CD4-positive, alpha-beta memory T cell (primary cell): ENCODE measurements around the gene MR1. TPM values are rescaled to one million over a fixed set of nuclear protein-coding genes. Genes with fewer than 3 reads are reported as not detected.
A peak's percentile ranks its signal among the peaks of the same experiment; 100 is the strongest.
"Not testable (repeated sequence)": the region's sequence is repeated elsewhere in the genome, so short reads cannot be mapped to it uniquely, and the experiment has no call there.

ENCODE experiments used
- CTCF ChIA-PET: fragments of 350-600 bp; sonication (Branson Sonifier 250); formaldehyde crosslinking; loops from one replicate; lab custom pipeline; 2021; ENCODE audit warnings: inconsistent platforms; ENCODE audit not compliant: partially characterized antibody; lab: Charles Lee
- POLR2A ChIA-PET: fragments of 350-600 bp; sonication (Branson Sonifier 250); formaldehyde crosslinking; loops from one replicate; lab custom pipeline; 2021; ENCODE audit not compliant: partially characterized antibody; lab: Charles Lee
- DNase-seq, 5 donors: peaks; one replicate each; pipeline versions ENCODE4 v3.0.0 to v3.0.0-alpha.2; 2020 to 2022; ENCODE audit warnings: mixed read lengths in 1 of 5
- H3K27ac ChIP-seq: one replicate; pipeline ENCODE4 v1.7.0; 2013; ENCODE audit warnings: low read depth, low read length
- H3K27me3 ChIP-seq: 2 replicates; pipeline ENCODE4 v1.7.0; 2013; ENCODE audit warnings: mild to moderate bottlenecking, low read length, moderate library complexity; ENCODE audit not compliant: insufficient read depth
- H3K36me3 ChIP-seq: 2 replicates; pipeline ENCODE4 v1.7.0; 2013; ENCODE audit warnings: mild to moderate bottlenecking, low read length, moderate library complexity; ENCODE audit not compliant: insufficient read depth
- H3K4me1 ChIP-seq: 2 replicates; pipeline ENCODE4 v1.7.0; 2013; ENCODE audit warnings: mild to moderate bottlenecking, low read length, moderate library complexity; ENCODE audit not compliant: insufficient read depth
- H3K4me3 ChIP-seq, 2 donors: one replicate each; pipeline ENCODE4 v1.7.0; 2013; ENCODE audit warnings: low read length in 2 of 2, mild to moderate bottlenecking in 1 of 2
- H3K9me3 ChIP-seq, 2 donors: one replicate each; pipeline ENCODE4 v1.7.0; 2013; ENCODE audit warnings: low read length in 2 of 2, control low read depth in 1 of 2; ENCODE audit not compliant: control insufficient read depth in 1 of 2
- H3K27ac Mint-ChIP-seq, 7 donors: one replicate each; pipeline ENCODE4 v1.8.0; 2020 to 2021; ENCODE audit warnings: mixed read lengths in 7 of 7, mild to moderate bottlenecking in 6 of 7, inconsistent platforms in 3 of 7, moderate library complexity in 3 of 7
- H3K27me3 Mint-ChIP-seq, 2 donors: one replicate each; pipeline ENCODE4 v1.8.0; 2020 to 2021; ENCODE audit warnings: mixed read lengths in 2 of 2
- H3K36me3 Mint-ChIP-seq, 2 donors: one replicate each; pipeline ENCODE4 v1.8.0; 2020 to 2021; ENCODE audit warnings: mixed read lengths in 2 of 2, inconsistent platforms in 1 of 2, mild to moderate bottlenecking in 1 of 2
- H3K4me1 Mint-ChIP-seq, 4 donors: one replicate each; pipeline ENCODE4 v1.8.0; 2020 to 2021; ENCODE audit warnings: mixed read lengths in 4 of 4, mild to moderate bottlenecking in 1 of 4
- H3K4me3 Mint-ChIP-seq, 8 donors: one replicate each; pipeline ENCODE4 v1.8.0; 2020 to 2021; ENCODE audit warnings: mixed read lengths in 8 of 8, mild to moderate bottlenecking in 7 of 8, moderate library complexity in 6 of 8, inconsistent platforms in 3 of 8
- H3K9me3 Mint-ChIP-seq, 8 donors: one replicate each; pipeline ENCODE4 v1.8.0; 2020 to 2021; ENCODE audit warnings: mixed read lengths in 8 of 8, mild to moderate bottlenecking in 5 of 8, inconsistent platforms in 3 of 8, moderate library complexity in 1 of 8
- intact Hi-C: fragments of 100-400 bp; cut with micrococcal nuclease; formaldehyde crosslinking; loops from one replicate; pipeline ENCODE4 v1.15.1; 2023
- polyA plus RNA-seq, 2 donors: library from polyadenylated mRNA; unstranded; fragments of 300-500 nt; fragmentation: Illumina TruSeq; gene quantifications; one replicate each; pipeline ENCODE4 v1.2.3, GENCODE V29; 2021
- total RNA-seq, 2 experiments: library from RNA; stranded (reverse); gene quantifications; one replicate each; pipeline ENCODE4 v1.2.3, GENCODE V29; 2021

Gene MR1
- total and polyA plus RNA-seq, 4 experiments from 2014 or later, result 31.5 to 38.6 (median 32.5) TPM

- Histone ChIP-seq H3K27me3 (no peaks in the 10 kb centered on the region), H3K36me3 (peaks cover 5% of the 10 kb centered on the region), H3K4me3 (no peak overlapping the region), H3K27ac (no peak overlapping the region), H3K4me1 (no peaks in the 10 kb centered on the region), H3K9me3 (no peaks in the 10 kb centered on the region)
- ChIA-PET CTCF (interaction anchor here (0.7 kb wide), 2 partner anchors 18 to 115 kb away, joined by 3 read pairs; no protein-coding TSS in a partner anchor), POLR2A (no interaction called here)
- Mint-ChIP-seq H3K9me3 (no peaks in the 10 kb centered on the region), H3K27ac (peak overlapping the region in 3 of 7 donors; percentile 13 to 77 (median 36)), H3K36me3 (peaks cover 46 to 59% of the 10 kb centered on the region in 2 donors), H3K4me3 (no peak overlapping the region), H3K27me3 (no peaks in the 10 kb centered on the region), H3K4me1 (peaks cover 0 to 11% (median 2%) of the 10 kb centered on the region in 4 donors)
- intact Hi-C loops, result no loop called here
- no peak for DNase-seq
Observed at GRCh38 chr1:181050922-181051321, 17.1 kb downstream of the MR1 start.

- Histone ChIP-seq H3K4me1 (peaks cover under 1% of the 10 kb centered on the region), H3K27me3 (no peaks in the 10 kb centered on the region), H3K9me3 (no peaks in the 10 kb centered on the region), H3K27ac (no peak overlapping the region), H3K4me3 (no peak overlapping the region), H3K36me3 (peaks cover 5% of the 10 kb centered on the region)
- H3K4me3 Mint-ChIP-seq, result no peak overlapping the region
- DNase-seq, result no peak
- H3K4me1 Mint-ChIP-seq, result peaks cover 4 to 10% (median 7%) of the 10 kb centered on the region in 4 donors
- ChIA-PET CTCF (interaction anchor here (1.3 kb wide), 1 partner anchor 86 kb away, joined by 3 read pairs; no protein-coding TSS in a partner anchor), POLR2A (interaction anchor here (0.7 kb wide), 1 partner anchor 33 kb away, joined by 4 read pairs; no protein-coding TSS in a partner anchor)
- intact Hi-C loops, result no loop called here
- H3K27me3 Mint-ChIP-seq, result no peaks in the 10 kb centered on the region
- H3K9me3 Mint-ChIP-seq, result peaks cover 0 to 23% (median 15%) of the 10 kb centered on the region in 8 donors
- peaks cover 61 to 65% of the 10 kb centered on the region in 2 donors for H3K36me3 Mint-ChIP-seq
- H3K27ac Mint-ChIP-seq, result no peak overlapping the region
Observed at GRCh38 chr1:181056560-181056959, 22.8 kb downstream of the MR1 start.

- Histone ChIP-seq H3K4me1 (peaks cover 6% of the 10 kb centered on the region), H3K36me3 (peaks cover 5% of the 10 kb centered on the region), H3K27me3 (no peaks in the 10 kb centered on the region), H3K27ac (no peak overlapping the region), H3K9me3 (no peaks in the 10 kb centered on the region), H3K4me3 (no peak overlapping the region)
- ChIA-PET CTCF (no interaction called here), POLR2A (interaction anchor here (0.7 kb wide), 1 partner anchor 33 kb away, joined by 4 read pairs; no protein-coding TSS in a partner anchor)
- no peaks in the 10 kb centered on the region for H3K27me3 Mint-ChIP-seq
- intact Hi-C loops, result no loop called here
- H3K36me3 Mint-ChIP-seq, result peaks cover 60% of the 10 kb centered on the region in 2 donors
- peak overlapping the region in 2 of 7 donors; percentile 53 to 75 for H3K27ac Mint-ChIP-seq
- H3K4me1 Mint-ChIP-seq, result peaks cover 10 to 15% (median 11%) of the 10 kb centered on the region in 4 donors
- H3K9me3 Mint-ChIP-seq, result peaks cover 0 to 23% (median 15%) of the 10 kb centered on the region in 8 donors
- no peak overlapping the region for H3K4me3 Mint-ChIP-seq
- DNase-seq, result no peak
Observed at GRCh38 chr1:181057079-181057478, 23.3 kb downstream of the MR1 start.

- H3K4me1 Mint-ChIP-seq, result peaks cover 22 to 29% (median 23%) of the 10 kb centered on the region in 4 donors
- DNase-seq, result no peak
- POLR2A ChIA-PET, result no interaction called here
- Histone ChIP-seq H3K9me3 (no peaks in the 10 kb centered on the region), H3K27me3 (no peaks in the 10 kb centered on the region), H3K27ac (no peak overlapping the region), H3K36me3 (no peaks in the 10 kb centered on the region), H3K4me1 (peaks cover 19% of the 10 kb centered on the region), H3K4me3 (no peak overlapping the region)
- H3K27me3 Mint-ChIP-seq, result no peaks in the 10 kb centered on the region
- peak overlapping the region in 2 of 7 donors; percentile 17 to 52 for H3K27ac Mint-ChIP-seq
- H3K36me3 Mint-ChIP-seq, result peaks cover 47 to 52% of the 10 kb centered on the region in 2 donors
- intact Hi-C loops, result no loop called here
- H3K9me3 Mint-ChIP-seq, result peaks cover 0 to 23% (median 15%) of the 10 kb centered on the region in 8 donors
- CTCF ChIA-PET, result interaction anchor here (1.5 kb wide), 1 partner anchor 22 kb away, joined by 4 read pairs; no protein-coding TSS in a partner anchor
- no peak overlapping the region for H3K4me3 Mint-ChIP-seq
Observed at GRCh38 chr1:181059435-181059834, 25.7 kb downstream of the MR1 start.

- Histone ChIP-seq H3K9me3 (no peaks in the 10 kb centered on the region), H3K36me3 (no peaks in the 10 kb centered on the region), H3K27me3 (no peaks in the 10 kb centered on the region), H3K4me1 (peaks cover 19% of the 10 kb centered on the region), H3K27ac (no peak overlapping the region), H3K4me3 (no peak overlapping the region)
- Mint-ChIP-seq H3K4me3 (peak overlapping the region in 1 of 8 donors; percentile 18), H3K9me3 (peaks cover 0 to 23% (median 15%) of the 10 kb centered on the region in 8 donors), H3K27me3 (no peaks in the 10 kb centered on the region), H3K36me3 (peaks cover 43 to 50% of the 10 kb centered on the region in 2 donors), H3K27ac (peak overlapping the region in 2 of 7 donors; percentile 26 to 42), H3K4me1 (peaks cover 21 to 29% (median 23%) of the 10 kb centered on the region in 4 donors)
- DNase-seq, result no peak
- intact Hi-C loops, result no loop called here
- POLR2A ChIA-PET, result no interaction called here
- CTCF ChIA-PET, result no interaction called here
Observed at GRCh38 chr1:181060066-181060465, 26.3 kb downstream of the MR1 start.

GRCh38 chr1:181060947-181061346 is 27.2 kb downstream of the MR1 start:
- H3K4me3 ChIP-seq, H3K27me3 Mint-ChIP-seq, H3K36me3 ChIP-seq, DNase-seq, H3K27ac ChIP-seq, intact Hi-C loops, H3K27me3 ChIP-seq, H3K9me3 ChIP-seq: not testable (repeated sequence)
- Mint-ChIP-seq H3K9me3 (peaks cover 0 to 23% (median 15%) of the 10 kb centered on the region in 8 donors), H3K4me3 (peak overlapping the region in 1 of 8 donors; percentile 27), H3K27ac (peak overlapping the region in 2 of 7 donors; percentile 33 to 36), H3K4me1 (peaks cover 18 to 29% (median 22%) of the 10 kb centered on the region in 4 donors), H3K36me3 (peaks cover 35 to 41% of the 10 kb centered on the region in 2 donors)
- CTCF ChIA-PET, result interaction anchor here (1.9 to 2.8 kb wide), 2 partner anchors 24 to 81 kb away, joined by 9 to 10 read pairs; no protein-coding TSS in a partner anchor
- POLR2A ChIA-PET, result interaction anchor here (2.3 to 2.9 kb wide), 3 partner anchors 29 to 44 kb away, joined by 9 to 24 read pairs (median 12); partner anchors contain the start of genes IER5 and STX6
- peaks cover 19% of the 10 kb centered on the region for H3K4me1 ChIP-seq

- no peaks in the 10 kb centered on the region for H3K36me3 ChIP-seq
- no peak for DNase-seq
- H3K27ac ChIP-seq, result no peak overlapping the region
- Mint-ChIP-seq H3K4me1 (peaks cover 18 to 29% (median 22%) of the 10 kb centered on the region in 4 donors), H3K27ac (peak overlapping the region; percentile 27 to 95 (median 87)), H3K36me3 (peaks cover 33 to 39% of the 10 kb centered on the region in 2 donors), H3K4me3 (peak overlapping the region in 5 of 8 donors; percentile 3 to 91 (median 76)), H3K9me3 (peaks cover 0 to 23% (median 15%) of the 10 kb centered on the region in 8 donors), H3K27me3 (no peaks in the 10 kb centered on the region)
- no peak overlapping the region for H3K4me3 ChIP-seq
- no peaks in the 10 kb centered on the region for H3K9me3 ChIP-seq
- POLR2A ChIA-PET, result interaction anchor here (1.9 to 2.9 kb wide), 4 partner anchors 28 to 44 kb away, joined by 9 to 24 read pairs (median 14); partner anchors contain the start of genes IER5, MR1 and STX6
- no peaks in the 10 kb centered on the region for H3K27me3 ChIP-seq
- H3K4me1 ChIP-seq, result peaks cover 19% of the 10 kb centered on the region
- CTCF ChIA-PET, result interaction anchor here (1.2 to 2.8 kb wide), 4 partner anchors 23 to 83 kb away, joined by 3 to 10 read pairs (median 7); no protein-coding TSS in a partner anchor
- intact Hi-C loops, result no loop called here
Observed at GRCh38 chr1:181061487-181061886, 27.7 kb downstream of the MR1 start.
